GM12878 (cell line): Measurements from ENCODE around the gene STK40.

ENCODE experiments used
- MTA3 ChIP-seq: IDR thresholded peaks from 2 replicates; pipeline ENCODE4 v1.6.1; 2012; ENCODE audit warnings: low read length, inconsistent platforms, borderline replicate concordance
- TF ChIP-seq, protein P1 (sequence below): IDR thresholded peaks from 2 replicates; pipeline ENCODE4 v1.6.1; 2012; ENCODE audit warnings: mild to moderate bottlenecking, low read depth, low read length

GRCh38 chr1:36384542-36385409 lies 948 bp downstream of the STK40 start:
- TF ChIP-seq, protein P1, sequence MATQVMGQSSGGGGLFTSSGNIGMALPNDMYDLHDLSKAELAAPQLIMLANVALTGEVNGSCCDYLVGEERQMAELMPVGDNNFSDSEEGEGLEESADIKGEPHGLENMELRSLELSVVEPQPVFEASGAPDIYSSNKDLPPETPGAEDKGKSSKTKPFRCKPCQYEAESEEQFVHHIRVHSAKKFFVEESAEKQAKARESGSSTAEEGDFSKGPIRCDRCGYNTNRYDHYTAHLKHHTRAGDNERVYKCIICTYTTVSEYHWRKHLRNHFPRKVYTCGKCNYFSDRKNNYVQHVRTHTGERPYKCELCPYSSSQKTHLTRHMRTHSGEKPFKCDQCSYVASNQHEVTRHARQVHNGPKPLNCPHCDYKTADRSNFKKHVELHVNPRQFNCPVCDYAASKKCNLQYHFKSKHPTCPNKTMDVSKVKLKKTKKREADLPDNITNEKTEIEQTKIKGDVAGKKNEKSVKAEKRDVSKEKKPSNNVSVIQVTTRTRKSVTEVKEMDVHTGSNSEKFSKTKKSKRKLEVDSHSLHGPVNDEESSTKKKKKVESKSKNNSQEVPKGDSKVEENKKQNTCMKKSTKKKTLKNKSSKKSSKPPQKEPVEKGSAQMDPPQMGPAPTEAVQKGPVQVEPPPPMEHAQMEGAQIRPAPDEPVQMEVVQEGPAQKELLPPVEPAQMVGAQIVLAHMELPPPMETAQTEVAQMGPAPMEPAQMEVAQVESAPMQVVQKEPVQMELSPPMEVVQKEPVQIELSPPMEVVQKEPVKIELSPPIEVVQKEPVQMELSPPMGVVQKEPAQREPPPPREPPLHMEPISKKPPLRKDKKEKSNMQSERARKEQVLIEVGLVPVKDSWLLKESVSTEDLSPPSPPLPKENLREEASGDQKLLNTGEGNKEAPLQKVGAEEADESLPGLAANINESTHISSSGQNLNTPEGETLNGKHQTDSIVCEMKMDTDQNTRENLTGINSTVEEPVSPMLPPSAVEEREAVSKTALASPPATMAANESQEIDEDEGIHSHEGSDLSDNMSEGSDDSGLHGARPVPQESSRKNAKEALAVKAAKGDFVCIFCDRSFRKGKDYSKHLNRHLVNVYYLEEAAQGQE, result no peak
- no peak for TF ChIP-seq MTA3
